H9 (cell line): ENCODE data around the gene SUN1. TPM values are rescaled to one million over a fixed set of nuclear protein-coding genes. Genes with fewer than 3 reads are reported as not detected.

ENCODE experiments used
- DNase-seq: peaks from one replicate; pipeline ENCODE4 v3.0.0-alpha.2; 2017
- H2AFZ ChIP-seq: one replicate; pipeline ENCODE4 v1.6.1; 2013; ENCODE audit warnings: mild to moderate bottlenecking, low read length, control low read depth, moderate library complexity
- H2AK5ac ChIP-seq: 2 replicates; pipeline ENCODE4 v1.6.1; 2013; ENCODE audit warnings: low read length, control low read depth, mixed read lengths; ENCODE audit not compliant: insufficient read length
- H2BK120ac ChIP-seq: one replicate; pipeline ENCODE4 v1.6.1; 2013; ENCODE audit warnings: low read depth, mild to moderate bottlenecking, low read length, control low read depth, inconsistent platforms; ENCODE audit not compliant: poor library complexity, severe bottlenecking
- H2BK12ac ChIP-seq: 2 replicates; pipeline ENCODE4 v1.6.1; 2013; ENCODE audit warnings: low read length, control low read depth, mixed read lengths, low read depth; ENCODE audit not compliant: insufficient read length
- H2BK15ac ChIP-seq: 2 replicates; pipeline ENCODE4 v1.6.1; 2013; ENCODE audit warnings: low read depth, low read length, control low read depth
- H2BK20ac ChIP-seq: one replicate; pipeline ENCODE4 v1.6.1; 2013; ENCODE audit warnings: low read depth, mild to moderate bottlenecking, low read length, control low read depth, inconsistent platforms; ENCODE audit not compliant: poor library complexity, severe bottlenecking
- H2BK5ac ChIP-seq: 2 replicates; pipeline ENCODE4 v1.6.1; 2013; ENCODE audit warnings: low read length, control low read depth, mixed read lengths; ENCODE audit not compliant: insufficient read length
- H3K14ac ChIP-seq: 2 replicates; pipeline ENCODE4 v1.6.1; 2013; ENCODE audit warnings: low read length, control low read depth; ENCODE audit not compliant: insufficient read depth
- H3K18ac ChIP-seq: 2 replicates; pipeline ENCODE4 v1.6.1; 2013; ENCODE audit warnings: low read depth, mild to moderate bottlenecking, mixed read lengths, low read length, control low read depth; ENCODE audit not compliant: insufficient read length
- H3K23ac ChIP-seq: 2 replicates; pipeline ENCODE4 v1.6.1; 2013; ENCODE audit warnings: low read length, control low read depth, mixed read lengths, low read depth; ENCODE audit not compliant: insufficient read length
- H3K23me2 ChIP-seq: 2 replicates; pipeline ENCODE4 v1.6.1; 2013; ENCODE audit warnings: low read depth, mild to moderate bottlenecking, mixed read lengths, low read length, control low read depth; ENCODE audit not compliant: insufficient read length, poor library complexity, severe bottlenecking
- H3K27ac ChIP-seq: 2 replicates; pipeline ENCODE4 v1.5.1; 2013; ENCODE audit warnings: low read length, control low read depth, mixed read lengths, low read depth; ENCODE audit not compliant: insufficient read length
- H3K27me3 ChIP-seq: 2 replicates; pipeline ENCODE4 v1.6.1; 2013; ENCODE audit warnings: low read length, control low read depth, inconsistent platforms; ENCODE audit not compliant: insufficient read depth
- H3K4ac ChIP-seq: 2 replicates; pipeline ENCODE4 v1.6.1; 2013; ENCODE audit warnings: low read depth, mild to moderate bottlenecking, control low read depth, inconsistent platforms, low read length, moderate library complexity
- H3K4me1 ChIP-seq: 2 replicates; pipeline ENCODE4 v1.6.1; 2013; ENCODE audit warnings: low read length, control low read depth, inconsistent platforms; ENCODE audit not compliant: insufficient read depth
- H3K4me2 ChIP-seq: 2 replicates; pipeline ENCODE4 v1.6.1; 2013; ENCODE audit warnings: low read length, control low read depth, mixed read lengths; ENCODE audit not compliant: insufficient read length, insufficient read depth
- H3K56ac ChIP-seq: 2 replicates; pipeline ENCODE4 v1.6.1; 2013; ENCODE audit warnings: low read depth, mild to moderate bottlenecking, mixed read lengths, low read length, control low read depth; ENCODE audit not compliant: insufficient read length
- H3K79me1 ChIP-seq: 2 replicates; pipeline ENCODE4 v1.6.1; 2013; ENCODE audit warnings: low read depth, mild to moderate bottlenecking, moderate library complexity, low read length, control low read depth, inconsistent platforms; ENCODE audit not compliant: insufficient read depth, poor library complexity, severe bottlenecking
- H3K79me2 ChIP-seq: 2 replicates; pipeline ENCODE4 v1.6.1; 2013; ENCODE audit warnings: low read length, control low read depth, inconsistent platforms; ENCODE audit not compliant: insufficient read depth
- H3K9ac ChIP-seq: 2 replicates; pipeline ENCODE4 v1.6.1; 2013; ENCODE audit warnings: low read length, control low read depth, mixed read lengths; ENCODE audit not compliant: insufficient read length; ENCODE audit errors: extremely low read depth
- H3K9me3 ChIP-seq: one replicate; pipeline ENCODE4 v1.6.1; 2013; ENCODE audit warnings: low read depth, low read length, inconsistent platforms; ENCODE audit not compliant: control insufficient read depth
- H3T11ph ChIP-seq: one replicate; pipeline ENCODE4 v1.6.1; 2013; ENCODE audit warnings: mild to moderate bottlenecking, low read length, control low read depth, inconsistent platforms
- H4K20me1 ChIP-seq: one replicate; pipeline ENCODE4 v1.6.1; 2013; ENCODE audit not compliant: control insufficient read depth, insufficient read length, insufficient read depth
- H4K5ac ChIP-seq: 2 replicates; pipeline ENCODE4 v1.6.1; 2013; ENCODE audit warnings: low read depth, mild to moderate bottlenecking, mixed read lengths, low read length, control low read depth; ENCODE audit not compliant: insufficient read length
- H4K8ac ChIP-seq: replicated peaks from 2 replicates; pipeline ENCODE4 v1.6.1; 2013; ENCODE audit warnings: low read length, control low read depth, mixed read lengths, low read depth; ENCODE audit not compliant: insufficient read length
- H4K91ac ChIP-seq: 2 replicates; pipeline ENCODE4 v1.6.1; 2013; ENCODE audit warnings: low read depth, mild to moderate bottlenecking, moderate library complexity, mixed read lengths, low read length, control low read depth; ENCODE audit not compliant: insufficient read length
- H3K27ac Mint-ChIP-seq, 3 experiments: 2 replicates in 2 of 3; 3 replicates in 1 of 3; pipeline ENCODE4 v1.8.0; 2020 to 2021; ENCODE audit warnings: mixed read lengths in 3 of 3, mild to moderate bottlenecking in 1 of 3, moderate library complexity in 1 of 3
- H3K27me3 Mint-ChIP-seq: 2 replicates; pipeline ENCODE4 v1.8.0; 2021; ENCODE audit warnings: low read depth, mild to moderate bottlenecking, moderate library complexity, mixed read lengths
- H3K36me3 Mint-ChIP-seq, 3 experiments: 2 replicates in 2 of 3; 3 replicates in 1 of 3; pipeline ENCODE4 v1.8.0; 2020 to 2021; ENCODE audit warnings: low read depth in 3 of 3, mixed read lengths in 3 of 3; ENCODE audit not compliant: insufficient read depth in 1 of 3
- H3K4me1 Mint-ChIP-seq, 2 experiments: 2 replicates each; pipeline ENCODE4 v1.8.0; 2020; ENCODE audit warnings: mixed read lengths in 2 of 2
- H3K4me3 Mint-ChIP-seq, 2 experiments: 2 replicates in 1 of 2; 3 replicates in 1 of 2; pipeline ENCODE4 v1.8.0; 2020 to 2021; ENCODE audit warnings: mild to moderate bottlenecking in 2 of 2, mixed read lengths in 2 of 2, moderate library complexity in 1 of 2
- H3K9me3 Mint-ChIP-seq, 2 experiments: 2 replicates in 1 of 2; 3 replicates in 1 of 2; pipeline ENCODE4 v1.8.0; 2020; ENCODE audit warnings: mild to moderate bottlenecking in 2 of 2, mixed read lengths in 2 of 2, moderate library complexity in 1 of 2
- WGBS: extraction: QIAGEN DNeasy Blood & Tissue Kit; methylation state at CpG from one replicate; pipeline ENCODE4 v1.1.7; 2013; ENCODE audit warnings: missing lambda C conversion rate, low lambda C conversion rate, mixed read lengths; ENCODE audit not compliant: insufficient read length; ENCODE audit errors: extremely low coverage; 5-methylcytosine and 5-hydroxymethylcytosine counted together
- total RNA-seq: library from RNA; stranded (reverse); gene quantifications from 2 replicates; pipeline ENCODE4 v1.2.1, GENCODE V29; 2021
- TF ChIP-seq, protein P1 (sequence below): fragments of 200-600 bp; sonication (generic); conservative IDR thresholded peaks from 3 replicates; pipeline ENCODE4 v1.8.0; 2021; ENCODE audit warnings: antibody characterized with exemption, mild to moderate bottlenecking

SUN1 gene
- total RNA-seq, 1 experiment from 2014 or later = 118 TPM

DNA sequence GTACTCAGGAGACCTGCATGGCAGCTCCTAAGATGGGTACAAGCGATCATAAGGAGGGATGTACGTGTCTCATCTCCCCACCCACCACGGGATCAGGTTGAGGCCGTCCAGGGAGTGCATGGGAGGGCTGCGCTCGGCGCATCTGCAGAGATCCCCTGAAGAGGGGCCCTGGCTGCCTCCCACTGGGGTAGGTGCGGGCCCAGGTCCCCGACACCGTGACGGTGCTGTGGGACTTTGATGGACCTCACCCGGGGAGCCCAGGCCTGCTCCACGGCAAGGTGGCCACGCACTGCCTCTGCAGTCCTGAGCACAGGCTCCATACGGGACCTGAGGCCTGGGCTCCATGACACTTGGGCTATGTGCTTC, 56.7 kb downstream of the SUN1 start:
- H3K56ac ChIP-seq = no peak overlapping the region
- H3T11ph ChIP-seq = no peak overlapping the region
- no peak overlapping the region for H2AK5ac ChIP-seq
- H4K20me1 ChIP-seq = peaks cover 3% of the 10 kb centered on the region
- peaks cover 38 to 62% (median 51%) of the 10 kb centered on the region in 3 experiments for H3K36me3 Mint-ChIP-seq
- peak overlapping the region; percentile 20 for H3K4me2 ChIP-seq
- no peak overlapping the region for H4K5ac ChIP-seq
- H2AFZ ChIP-seq = no peak overlapping the region
- peak overlapping the region in 2 of 3 experiments; percentile 27 to 75; a peak in 2 of 7 replicates for H3K27ac Mint-ChIP-seq
- peaks cover 2 to 4% of the 10 kb centered on the region in 2 experiments; a peak in 1 of 4 replicates for H3K4me1 Mint-ChIP-seq
- H2BK12ac ChIP-seq = no peak overlapping the region
- no peak overlapping the region for H3K14ac ChIP-seq
- H3K23me2 ChIP-seq = no peaks in the 10 kb centered on the region
- no peak overlapping the region for H2BK120ac ChIP-seq
- H3K4me3 Mint-ChIP-seq = no peak overlapping the region
- H3K9me3 ChIP-seq = no peaks in the 10 kb centered on the region
- H3K4me1 ChIP-seq = no peaks in the 10 kb centered on the region
- H3K79me1 ChIP-seq = peaks cover 6% of the 10 kb centered on the region
- no peak overlapping the region for H2BK15ac ChIP-seq
- H3K27ac ChIP-seq = no peak overlapping the region
- no peak overlapping the region for H3K23ac ChIP-seq
- H3K27me3 Mint-ChIP-seq = peaks cover 1% of the 10 kb centered on the region; the same call in 1 of the 2 replicates
- DNase-seq = no peak
- WGBS = no CpG with 5 or more reads among the region's 15 CpGs
- TF ChIP-seq, protein P1, sequence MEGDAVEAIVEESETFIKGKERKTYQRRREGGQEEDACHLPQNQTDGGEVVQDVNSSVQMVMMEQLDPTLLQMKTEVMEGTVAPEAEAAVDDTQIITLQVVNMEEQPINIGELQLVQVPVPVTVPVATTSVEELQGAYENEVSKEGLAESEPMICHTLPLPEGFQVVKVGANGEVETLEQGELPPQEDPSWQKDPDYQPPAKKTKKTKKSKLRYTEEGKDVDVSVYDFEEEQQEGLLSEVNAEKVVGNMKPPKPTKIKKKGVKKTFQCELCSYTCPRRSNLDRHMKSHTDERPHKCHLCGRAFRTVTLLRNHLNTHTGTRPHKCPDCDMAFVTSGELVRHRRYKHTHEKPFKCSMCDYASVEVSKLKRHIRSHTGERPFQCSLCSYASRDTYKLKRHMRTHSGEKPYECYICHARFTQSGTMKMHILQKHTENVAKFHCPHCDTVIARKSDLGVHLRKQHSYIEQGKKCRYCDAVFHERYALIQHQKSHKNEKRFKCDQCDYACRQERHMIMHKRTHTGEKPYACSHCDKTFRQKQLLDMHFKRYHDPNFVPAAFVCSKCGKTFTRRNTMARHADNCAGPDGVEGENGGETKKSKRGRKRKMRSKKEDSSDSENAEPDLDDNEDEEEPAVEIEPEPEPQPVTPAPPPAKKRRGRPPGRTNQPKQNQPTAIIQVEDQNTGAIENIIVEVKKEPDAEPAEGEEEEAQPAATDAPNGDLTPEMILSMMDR = no peak
- H4K91ac ChIP-seq = no peak overlapping the region
- no peak overlapping the region for H3K9ac ChIP-seq
- H3K9me3 Mint-ChIP-seq = no peaks in the 10 kb centered on the region
- H2BK20ac ChIP-seq = no peak overlapping the region
- H3K4ac ChIP-seq = no peak overlapping the region
- H3K18ac ChIP-seq = no peak overlapping the region
- H4K8ac ChIP-seq = no peak overlapping the region
- no peaks in the 10 kb centered on the region for H3K27me3 ChIP-seq
- H3K79me2 ChIP-seq = peaks cover 9% of the 10 kb centered on the region; the same call in 1 of the 2 replicates
- H2BK5ac ChIP-seq = no peak overlapping the region
